Frontal cortex (tissue), 4 donors: ENCODE data around the gene SMPD2. TPM values are rescaled to one million over a fixed set of nuclear protein-coding genes. Genes with fewer than 3 reads are reported as not detected.

Source experiments
- DNase-seq, 2 donors: peaks; one replicate each; pipeline ENCODE4 v3.0.0; 2012; ENCODE audit warnings: low spot score in 2 of 2
- FAIRE-seq: peaks from 2 replicates; lab custom pipeline; 2012; peaks lifted over from hg19 to GRCh38; lab: Jason Lieb, UNC
- total RNA-seq: library from RNA; depleted of rRNA; stranded (reverse); fragments of >200 nt; gene quantifications from one replicate; pipeline ENCODE4 v1.2.3, GENCODE V29; 2014
- donor health status: control.
- donor health status: control.
- donor health status: control.

SMPD2 gene, protein sequence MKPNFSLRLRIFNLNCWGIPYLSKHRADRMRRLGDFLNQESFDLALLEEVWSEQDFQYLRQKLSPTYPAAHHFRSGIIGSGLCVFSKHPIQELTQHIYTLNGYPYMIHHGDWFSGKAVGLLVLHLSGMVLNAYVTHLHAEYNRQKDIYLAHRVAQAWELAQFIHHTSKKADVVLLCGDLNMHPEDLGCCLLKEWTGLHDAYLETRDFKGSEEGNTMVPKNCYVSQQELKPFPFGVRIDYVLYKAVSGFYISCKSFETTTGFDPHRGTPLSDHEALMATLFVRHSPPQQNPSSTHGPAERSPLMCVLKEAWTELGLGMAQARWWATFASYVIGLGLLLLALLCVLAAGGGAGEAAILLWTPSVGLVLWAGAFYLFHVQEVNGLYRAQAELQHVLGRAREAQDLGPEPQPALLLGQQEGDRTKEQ
- 4.9 TPM for total RNA-seq

DNA sequence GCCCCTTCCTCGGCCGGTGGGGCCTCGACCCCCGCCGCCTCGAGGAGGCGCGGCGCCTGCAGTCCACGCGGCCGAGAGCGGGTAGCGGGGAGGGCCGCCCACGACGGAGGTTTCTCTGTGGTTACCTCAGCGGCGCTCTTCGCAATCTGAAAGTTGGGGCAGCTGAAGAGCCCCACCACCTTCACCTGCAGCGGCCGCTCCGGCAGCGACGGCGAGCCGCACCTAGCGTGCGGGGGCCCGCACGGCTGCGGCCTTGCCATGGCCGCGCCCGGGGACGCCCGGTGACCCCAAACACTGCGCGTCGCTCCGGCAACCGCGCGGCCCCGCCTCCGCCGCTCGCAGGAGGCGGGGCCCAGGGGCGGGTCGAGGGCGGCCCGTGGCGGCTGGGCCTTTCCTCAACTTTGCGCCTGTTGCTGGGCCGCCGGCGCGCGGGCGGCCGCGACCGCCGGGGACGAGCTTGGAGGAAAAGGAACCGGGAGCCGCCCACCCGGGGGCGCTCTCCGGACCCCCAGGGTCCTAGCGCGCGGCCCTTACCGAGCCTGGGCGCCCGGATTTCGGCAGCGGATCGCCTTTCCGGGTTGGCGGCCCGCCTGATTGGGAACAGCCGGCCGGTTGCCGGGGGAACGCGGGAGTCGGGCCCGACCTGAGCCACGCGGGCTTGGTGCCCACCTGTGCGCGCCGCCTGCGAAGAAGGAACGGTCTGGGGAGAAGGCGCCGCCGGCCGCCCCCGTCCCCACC, at the start of gene SMPD2, which contains the start of gene PPIL6:
TSS of gene SMPD2 (plus strand) at position 394 of the 738 bp plus-strand sequence. CDS start 398 bp downstream, outside the sequence.
TSS of gene PPIL6 (minus strand) at position 298 of the 738 bp plus-strand sequence. CDS start at position 260, 38 bp downstream.
- DNase-seq: peak; percentile 93 to 96

DNA sequence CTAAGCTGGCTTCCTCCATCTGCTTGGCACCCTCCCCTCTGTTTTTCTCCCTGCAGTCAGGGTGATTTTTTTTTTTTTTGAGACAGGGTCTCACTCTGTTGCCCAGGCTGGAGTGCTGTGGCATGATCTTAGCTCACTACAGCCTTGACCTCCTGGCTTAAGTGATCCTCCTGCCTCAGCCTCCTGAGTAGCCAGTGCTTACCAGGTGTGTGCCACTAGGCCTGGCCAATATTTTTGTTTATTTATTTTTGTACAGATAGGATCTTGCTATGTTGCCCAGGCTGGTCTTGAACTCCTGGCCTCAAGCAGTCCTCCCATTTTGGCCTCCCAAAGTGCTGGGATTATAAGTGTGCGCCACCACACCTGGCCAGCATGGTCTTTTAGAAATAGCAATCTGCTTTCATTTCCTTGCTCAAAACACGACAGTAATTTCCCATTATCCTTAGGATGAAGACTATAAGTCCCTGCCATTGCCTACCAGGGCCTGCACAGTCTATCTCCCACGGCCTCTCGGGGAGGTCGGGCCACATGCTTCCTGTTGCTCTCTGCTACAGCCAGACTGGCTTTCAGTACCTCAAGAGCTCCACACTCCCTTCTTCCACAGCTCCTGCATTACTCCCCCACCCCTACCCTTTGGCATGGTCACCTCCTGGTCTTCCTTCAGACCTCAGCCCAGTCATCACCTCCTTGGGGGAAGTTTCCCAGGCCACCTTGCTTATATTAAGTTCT, 47.2 kb upstream of the SMPD2 start:
- no peak for FAIRE-seq

More for the DNA sequence above, at the start of gene SMPD2, which contains the start of gene PPIL6:
- no peak for FAIRE-seq

DNA sequence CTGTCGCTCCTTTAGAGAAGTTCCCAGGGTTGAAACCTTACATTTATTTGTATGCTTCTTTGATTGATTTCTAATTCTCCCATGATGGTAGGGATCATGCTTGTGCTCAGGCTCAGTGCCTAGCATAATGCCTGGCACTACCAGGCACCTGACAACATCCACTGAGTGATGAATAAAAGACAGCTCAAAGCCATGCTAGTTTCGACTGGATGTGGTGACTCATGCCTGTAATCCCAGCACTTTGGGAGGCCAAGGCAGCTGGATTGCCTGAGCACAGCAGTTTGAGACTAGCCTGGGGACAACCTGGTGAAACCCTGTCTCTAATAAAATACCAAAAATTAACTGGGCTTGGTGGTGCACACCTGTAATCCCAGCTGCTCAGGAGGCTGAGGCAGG, 46.6 kb upstream of the SMPD2 start:
- FAIRE-seq: no peak

More for the DNA sequence above, 47.2 kb upstream of the SMPD2 start:
- no peak for DNase-seq

DNA sequence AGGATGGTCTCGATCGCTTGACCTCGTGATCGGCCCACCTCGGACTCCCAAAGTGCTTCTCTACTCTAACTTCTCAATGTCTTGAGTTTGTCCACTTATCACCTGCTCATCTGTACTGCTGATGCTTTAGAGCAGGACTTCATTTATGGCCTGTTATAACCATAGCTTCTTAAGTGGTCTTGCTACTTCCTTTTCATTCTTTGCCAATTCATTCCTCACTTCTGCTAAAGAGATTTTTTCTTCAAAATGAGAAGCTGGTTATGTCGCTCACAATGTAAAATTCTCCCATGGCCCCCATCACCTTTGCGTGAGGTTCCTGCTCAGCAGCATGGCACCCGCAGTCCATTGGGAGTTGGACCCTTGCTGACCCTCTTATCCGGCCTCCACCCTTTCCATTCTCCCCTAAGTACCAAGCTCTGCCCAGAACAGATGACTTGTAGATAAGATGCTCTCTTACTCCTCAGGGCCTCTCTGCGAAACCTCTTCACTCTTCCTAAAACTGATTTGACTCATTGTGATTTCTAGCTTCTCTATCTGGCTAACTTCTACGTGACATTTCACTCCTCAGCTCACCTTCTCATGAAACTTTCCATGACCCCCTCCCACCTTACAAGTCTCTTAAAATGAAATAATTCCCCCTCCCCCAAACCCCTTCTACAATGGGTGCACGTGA, 44.3 kb upstream of the SMPD2 start:
- no peak for FAIRE-seq
- DNase-seq: no peak

More for the DNA sequence above, 46.6 kb upstream of the SMPD2 start:
- no peak for DNase-seq

DNA sequence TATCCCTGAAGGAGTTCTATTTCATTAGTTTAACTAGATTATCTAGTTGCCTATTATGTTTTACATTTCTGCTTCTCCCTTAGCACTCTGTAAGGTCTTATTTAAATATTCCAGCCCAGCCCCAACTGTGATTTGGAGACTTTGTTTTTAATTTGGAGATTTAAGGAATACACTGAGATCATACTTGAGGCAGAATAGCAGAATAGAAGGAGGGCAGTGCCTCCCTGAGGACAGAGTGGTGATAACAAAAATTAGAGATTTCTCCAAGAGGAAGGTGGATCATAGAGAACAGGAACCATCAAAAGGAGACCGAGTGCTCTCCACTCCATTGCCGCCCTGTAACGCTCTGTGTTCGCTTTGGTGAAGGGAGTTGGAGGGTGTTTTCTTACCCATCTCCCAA, 43.5 kb upstream of the SMPD2 start:
- DNase-seq (peak in 1 of 2 donors; percentile 27), FAIRE-seq (no peak)

DNA sequence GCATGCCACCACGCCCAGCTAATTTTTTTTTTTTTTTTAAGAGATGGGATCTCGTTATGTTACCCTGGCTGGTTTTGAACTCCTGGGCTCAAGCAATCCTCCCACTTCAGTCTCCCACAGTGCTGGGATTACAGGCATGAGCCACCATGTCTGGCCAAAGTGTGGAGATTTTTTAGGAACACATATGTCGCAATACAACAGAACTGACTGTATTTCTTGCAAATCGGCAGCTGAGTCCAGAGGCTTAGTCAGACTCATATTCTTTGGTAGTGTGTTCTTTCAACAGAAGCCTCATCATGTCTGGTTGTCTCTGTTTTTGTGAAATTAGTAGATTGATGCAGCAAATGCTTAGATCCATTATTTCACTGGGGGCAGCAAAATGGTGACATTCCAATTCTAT, 34.3 kb upstream of the SMPD2 start:
- DNase-seq (no peak), FAIRE-seq (no peak)

DNA sequence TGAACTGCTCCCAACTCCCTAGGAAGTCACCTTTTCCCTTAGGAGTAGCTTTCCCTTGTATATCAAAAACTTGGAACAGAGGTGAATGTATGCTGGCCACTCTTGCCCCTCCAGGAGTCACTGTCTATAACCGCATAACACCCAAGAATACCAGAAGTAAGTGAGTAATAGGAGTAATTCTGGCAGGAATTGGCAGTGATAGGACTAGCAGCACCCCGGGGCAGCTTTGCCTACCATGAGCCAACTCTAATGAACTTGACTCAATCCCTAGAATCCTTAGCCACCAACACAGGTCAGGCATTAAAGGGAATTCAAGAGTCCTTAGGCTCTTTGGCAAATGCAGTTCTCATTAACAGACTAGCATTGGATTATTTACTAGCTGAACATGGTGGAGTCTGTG, 29.5 kb upstream of the SMPD2 start:
- FAIRE-seq (no peak), DNase-seq (no peak)

DNA sequence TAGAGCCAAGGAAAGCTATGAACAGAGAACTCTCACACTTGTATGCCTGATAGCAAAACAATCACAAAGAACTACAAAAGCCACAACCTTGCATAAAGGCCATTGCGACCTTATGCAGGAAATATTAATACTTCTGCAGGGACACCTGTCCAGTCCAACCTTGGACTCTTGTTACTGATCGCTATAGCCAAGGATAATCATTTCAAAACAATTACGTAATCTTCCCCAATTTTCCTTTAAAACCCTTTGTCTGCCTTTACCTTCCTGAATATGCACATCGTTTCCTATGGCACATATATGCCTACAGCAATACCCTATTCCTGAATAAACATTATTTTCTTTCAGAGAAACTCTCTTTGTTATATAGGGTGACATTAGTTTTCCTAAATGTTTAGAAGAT, 22.9 kb upstream of the SMPD2 start:
- DNase-seq (no peak), FAIRE-seq (no peak)

DNA sequence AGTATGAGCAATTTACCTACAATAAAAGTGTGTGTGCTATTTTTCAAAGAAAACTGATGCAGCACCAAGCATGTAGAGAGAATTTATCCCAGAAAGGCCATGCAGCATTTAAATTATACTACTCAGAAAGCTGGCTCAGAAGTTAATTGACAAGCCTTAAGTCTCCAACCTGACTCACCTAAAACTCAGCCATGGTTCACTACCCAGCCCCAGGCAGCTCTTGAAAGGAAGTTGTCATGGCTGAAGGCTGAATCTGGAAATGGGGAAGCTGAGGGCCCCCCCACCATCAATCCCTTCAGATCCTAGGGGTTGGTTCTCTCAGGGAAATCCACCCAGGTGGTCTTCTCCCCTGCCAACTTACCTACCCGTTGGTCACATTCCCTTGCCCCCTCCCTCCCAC, 19.8 kb upstream of the SMPD2 start:
- no peak for FAIRE-seq
- DNase-seq: no peak

DNA sequence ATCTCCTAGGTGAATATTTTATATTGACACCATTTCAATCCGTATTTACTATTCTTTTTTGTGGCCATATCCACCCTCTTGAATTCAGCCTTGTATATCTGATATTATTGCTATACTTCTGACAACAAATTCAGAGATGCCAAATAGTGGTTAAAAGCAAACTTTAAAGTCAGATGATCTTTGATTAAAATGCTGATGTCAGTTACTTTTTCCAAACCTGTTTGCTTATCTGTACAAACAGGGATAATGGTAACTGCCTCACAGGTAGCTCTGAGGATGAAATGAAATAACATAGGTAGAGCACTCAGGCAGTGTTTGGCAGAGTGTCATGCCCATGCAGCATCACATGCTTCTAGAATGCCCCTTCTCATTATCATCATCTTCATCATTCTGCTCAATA, 19.3 kb upstream of the SMPD2 start:
- DNase-seq (no peak), FAIRE-seq (no peak)

DNA sequence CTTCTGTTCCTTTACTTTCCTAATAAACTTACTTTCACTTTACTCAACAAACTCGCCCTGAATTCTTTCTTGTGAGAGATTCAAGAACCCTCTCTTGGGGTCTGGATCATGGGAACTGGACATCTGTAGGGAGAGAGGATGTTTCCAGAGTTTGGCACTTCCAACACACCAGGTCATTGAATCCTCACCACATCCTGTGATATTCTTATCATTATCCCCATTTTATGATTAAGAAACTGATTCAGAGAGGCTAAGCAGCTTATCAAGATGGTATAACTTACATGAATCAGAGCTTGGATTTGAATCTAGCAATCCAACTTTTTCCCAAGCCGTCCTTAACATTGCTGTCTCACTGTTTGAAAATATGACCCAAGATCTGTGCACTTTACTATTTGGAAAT, 15.6 kb upstream of the SMPD2 start:
- FAIRE-seq (no peak), DNase-seq (no peak)

DNA sequence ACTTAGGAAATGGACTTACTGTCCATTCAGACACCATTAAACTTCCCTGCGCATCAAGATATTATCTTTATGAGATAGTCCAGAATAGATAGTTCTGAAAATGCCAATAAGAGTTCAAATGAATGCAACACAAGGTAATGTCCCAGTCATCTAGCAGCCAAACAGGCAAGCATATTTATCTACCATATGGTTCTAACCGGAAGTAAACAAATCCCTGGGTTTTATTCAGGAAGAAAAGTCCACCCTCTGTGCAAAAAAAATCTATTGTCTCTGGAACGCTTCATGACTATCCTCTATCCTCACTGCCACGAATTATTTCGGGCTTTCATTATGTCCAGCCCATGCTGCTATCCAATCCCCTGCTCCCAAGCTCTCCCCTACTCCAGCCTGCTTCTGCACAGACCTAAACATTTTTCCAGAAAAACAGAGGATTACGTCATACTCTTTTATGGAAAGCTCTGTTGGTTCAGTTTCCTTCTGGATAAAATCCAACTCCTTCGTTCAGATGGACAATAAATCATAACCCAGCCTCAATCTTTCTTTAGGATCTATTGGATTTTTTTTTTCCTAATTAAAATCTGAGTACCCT, 11.5 kb upstream of the SMPD2 start:
- no peak for DNase-seq
- FAIRE-seq: no peak

DNA sequence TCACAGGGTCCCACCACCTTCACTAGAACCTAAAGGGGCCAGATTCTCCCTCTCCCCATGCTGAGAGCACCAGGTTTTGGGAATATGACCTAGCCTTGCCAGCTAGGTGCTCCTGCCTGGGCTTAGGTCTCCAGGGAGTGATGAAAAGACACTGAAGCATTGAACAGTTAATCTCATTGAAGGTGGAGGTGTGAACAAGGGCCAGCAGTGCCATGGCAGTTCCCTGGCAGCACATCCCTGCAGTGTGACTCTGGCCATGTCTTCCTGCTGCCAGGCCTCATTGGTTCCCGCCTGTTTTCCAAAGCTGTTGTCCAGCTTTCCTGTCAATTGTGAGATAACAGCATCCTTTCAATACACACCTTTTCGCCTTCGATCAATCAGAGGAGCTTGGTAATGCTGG, 11.0 kb upstream of the SMPD2 start:
- no peak for DNase-seq
- no peak for FAIRE-seq

DNA sequence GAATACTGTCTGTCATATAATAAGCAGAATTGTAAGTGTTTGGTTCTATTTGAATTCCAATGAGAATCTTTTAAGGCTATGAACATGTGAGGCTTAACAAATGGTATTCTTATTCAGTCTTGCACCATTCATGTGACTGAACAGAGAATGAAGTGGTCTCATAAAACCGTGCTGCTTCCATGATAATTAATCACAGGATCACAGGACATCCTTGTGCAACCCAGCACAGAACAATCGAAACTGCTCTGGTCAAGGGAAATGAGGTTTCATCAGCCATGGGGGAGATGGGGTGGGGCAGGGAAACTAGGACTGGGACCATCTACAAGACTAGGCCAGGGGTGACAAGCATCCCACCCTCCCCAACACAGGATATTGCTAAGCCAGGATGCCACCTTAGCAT, 6.1 kb upstream of the SMPD2 start:
- DNase-seq (no peak), FAIRE-seq (no peak)

DNA sequence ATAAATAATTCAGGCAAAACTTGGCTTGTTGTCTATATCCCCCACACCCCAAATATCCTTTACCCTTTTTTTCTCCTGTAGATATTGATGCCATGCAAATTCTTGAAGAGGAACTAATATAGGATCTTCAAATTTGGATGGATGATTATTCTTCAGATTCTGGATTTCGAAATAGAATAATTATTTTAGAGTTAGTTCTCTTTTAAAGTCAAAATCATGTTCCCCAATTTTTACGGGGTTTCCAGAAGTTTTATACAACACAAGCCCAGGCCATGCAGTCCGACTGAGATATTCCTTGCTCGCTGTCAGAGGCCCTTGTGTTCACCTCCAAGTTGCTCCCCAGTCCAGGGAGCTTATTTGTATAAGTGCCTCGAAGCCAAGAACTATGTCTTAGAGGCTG, 4.5 kb upstream of the SMPD2 start:
- FAIRE-seq: no peak
- no peak for DNase-seq

DNA sequence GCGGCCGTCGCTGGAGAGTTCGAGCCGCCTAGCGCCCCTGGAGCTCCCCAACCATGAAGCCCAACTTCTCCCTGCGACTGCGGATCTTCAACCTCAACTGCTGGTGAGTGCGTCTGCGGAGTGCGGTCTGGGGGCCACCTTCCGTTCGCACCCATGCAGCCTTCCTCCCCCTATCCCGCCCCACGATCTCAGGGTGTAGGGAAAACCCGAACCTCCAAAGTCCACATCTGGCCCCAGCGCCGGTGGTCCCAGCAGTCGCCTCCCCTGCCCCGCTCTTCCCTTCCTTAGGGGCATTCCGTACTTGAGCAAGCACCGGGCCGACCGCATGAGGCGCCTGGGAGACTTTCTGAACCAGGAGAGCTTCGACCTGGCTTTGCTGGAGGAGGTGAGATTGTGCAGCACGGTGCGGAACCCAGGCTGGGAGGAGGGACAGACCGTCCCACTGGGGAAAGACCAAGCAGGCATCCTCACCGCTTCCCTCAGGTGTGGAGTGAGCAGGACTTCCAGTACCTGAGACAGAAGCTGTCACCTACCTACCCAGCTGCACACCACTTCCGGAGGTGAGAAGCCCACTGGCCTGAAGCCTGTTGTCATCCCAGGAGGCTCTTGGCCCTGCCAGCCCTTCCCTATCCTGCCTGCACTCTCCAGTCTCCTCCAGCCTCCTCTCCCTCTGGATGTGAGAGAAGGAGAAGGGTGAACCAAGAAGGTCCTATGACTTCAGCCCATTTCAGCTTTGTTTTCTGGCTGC, 719 bp downstream of the SMPD2 start:
- FAIRE-seq (no peak), DNase-seq (no peak)

DNA sequence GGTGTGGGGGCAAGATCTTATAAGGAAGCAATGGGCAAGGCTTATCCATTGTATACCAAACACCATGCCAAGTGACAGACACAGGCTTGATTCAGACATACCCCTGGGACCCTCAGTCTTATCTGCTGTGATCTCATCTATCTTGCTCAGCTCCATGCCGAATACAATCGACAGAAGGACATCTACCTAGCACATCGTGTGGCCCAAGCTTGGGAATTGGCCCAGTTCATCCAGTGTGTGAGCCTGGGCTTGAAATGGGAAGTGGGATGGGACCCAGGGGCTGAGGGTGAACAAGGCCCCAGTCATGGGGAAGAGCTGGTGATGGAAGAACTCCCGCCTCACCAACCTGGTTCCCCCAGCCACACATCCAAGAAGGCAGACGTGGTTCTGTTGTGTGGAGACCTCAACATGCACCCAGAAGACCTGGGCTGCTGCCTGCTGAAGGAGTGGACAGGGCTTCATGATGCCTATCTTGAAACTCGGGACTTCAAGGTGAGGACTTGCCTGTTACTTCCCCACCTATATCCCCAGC, 1.9 kb downstream of the SMPD2 start:
- no peak for DNase-seq
- no peak for FAIRE-seq

DNA sequence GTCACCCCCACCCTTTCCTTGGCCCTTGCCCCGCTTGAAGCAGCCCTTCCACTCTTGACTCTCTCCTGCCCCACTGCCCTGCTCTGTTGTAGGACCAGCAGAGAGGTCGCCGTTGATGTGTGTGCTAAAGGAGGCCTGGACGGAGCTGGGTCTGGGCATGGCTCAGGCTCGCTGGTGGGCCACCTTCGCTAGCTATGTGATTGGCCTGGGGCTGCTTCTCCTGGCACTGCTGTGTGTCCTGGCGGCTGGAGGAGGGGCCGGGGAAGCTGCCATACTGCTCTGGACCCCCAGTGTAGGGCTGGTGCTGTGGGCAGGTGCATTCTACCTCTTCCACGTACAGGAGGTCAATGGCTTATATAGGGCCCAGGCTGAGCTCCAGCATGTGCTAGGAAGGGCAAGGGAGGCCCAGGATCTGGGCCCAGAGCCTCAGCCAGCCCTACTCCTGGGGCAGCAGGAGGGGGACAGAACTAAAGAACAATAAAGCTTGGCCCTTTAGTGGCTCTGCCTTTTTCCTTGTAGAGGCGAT, 3.0 kb downstream of the SMPD2 start:
- DNase-seq (no peak), FAIRE-seq (no peak)
